Stimulated activated CD4-positive, alpha-beta T cell treated with anti-CD3 and anti-CD28 coated beads, Interleukin-15, amount 100 ng/mL, for 1 hour (primary cell): ENCODE results near the gene PARL.

Experiments used
- DNase-seq, 2 donors: peaks; one replicate each; pipeline ENCODE4 v3.0.0-alpha.2; 2020; ENCODE audit warnings: low read depth in 1 of 2, low spot score in 1 of 2

Gene PARL

DNA sequence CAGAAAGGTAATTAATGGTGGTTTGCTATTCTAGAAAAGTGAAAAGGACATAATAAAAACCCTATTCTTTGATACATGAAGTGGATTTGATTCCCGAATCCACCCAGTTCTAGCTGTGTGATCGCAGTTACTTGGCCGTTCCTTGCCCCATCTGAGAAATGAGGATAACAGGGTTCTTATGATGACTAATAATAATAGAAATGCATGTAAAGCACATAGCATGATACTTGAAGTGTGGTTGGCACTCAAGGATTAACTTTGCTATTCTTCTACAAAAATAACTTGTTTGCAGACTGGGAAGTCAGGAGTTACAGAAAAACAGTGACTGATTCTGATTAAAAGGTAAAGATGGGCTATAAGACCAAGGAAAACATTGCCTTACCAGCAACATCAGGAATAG, 26.8 kb downstream of the PARL start:
- DNase-seq, result no peak

DNA sequence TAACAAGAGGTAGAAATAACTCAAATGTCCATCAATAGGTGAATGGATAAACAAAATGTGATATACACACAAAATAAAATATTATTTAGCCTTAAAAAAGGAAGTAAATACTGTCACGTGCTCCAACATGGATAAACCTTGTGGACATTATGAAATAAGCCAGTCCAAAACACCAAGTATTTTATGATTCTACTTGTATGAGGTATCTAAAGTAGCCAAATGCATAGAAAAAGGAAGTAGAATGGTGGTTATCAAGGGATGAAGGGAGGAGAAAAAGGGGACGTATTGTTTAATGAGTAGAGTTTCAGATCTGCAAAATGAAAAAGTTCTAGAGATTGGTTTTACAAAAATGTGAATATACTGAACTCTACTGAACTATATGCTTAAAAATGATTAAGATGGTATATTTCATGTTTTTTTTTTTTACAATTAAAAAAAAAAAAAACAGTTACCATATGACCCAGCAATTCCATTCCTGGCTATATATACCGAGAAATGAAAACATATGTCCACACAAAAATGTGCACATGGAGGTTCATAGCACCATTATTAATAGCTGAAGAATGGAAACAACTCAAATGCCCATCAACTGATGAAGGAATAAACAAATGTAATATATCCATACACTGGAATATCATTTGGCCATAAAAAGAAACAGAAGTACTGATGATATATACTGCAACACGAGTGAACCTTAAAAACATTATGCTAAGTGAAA, 30.2 kb downstream of the PARL start:
- DNase-seq, result no peak

DNA sequence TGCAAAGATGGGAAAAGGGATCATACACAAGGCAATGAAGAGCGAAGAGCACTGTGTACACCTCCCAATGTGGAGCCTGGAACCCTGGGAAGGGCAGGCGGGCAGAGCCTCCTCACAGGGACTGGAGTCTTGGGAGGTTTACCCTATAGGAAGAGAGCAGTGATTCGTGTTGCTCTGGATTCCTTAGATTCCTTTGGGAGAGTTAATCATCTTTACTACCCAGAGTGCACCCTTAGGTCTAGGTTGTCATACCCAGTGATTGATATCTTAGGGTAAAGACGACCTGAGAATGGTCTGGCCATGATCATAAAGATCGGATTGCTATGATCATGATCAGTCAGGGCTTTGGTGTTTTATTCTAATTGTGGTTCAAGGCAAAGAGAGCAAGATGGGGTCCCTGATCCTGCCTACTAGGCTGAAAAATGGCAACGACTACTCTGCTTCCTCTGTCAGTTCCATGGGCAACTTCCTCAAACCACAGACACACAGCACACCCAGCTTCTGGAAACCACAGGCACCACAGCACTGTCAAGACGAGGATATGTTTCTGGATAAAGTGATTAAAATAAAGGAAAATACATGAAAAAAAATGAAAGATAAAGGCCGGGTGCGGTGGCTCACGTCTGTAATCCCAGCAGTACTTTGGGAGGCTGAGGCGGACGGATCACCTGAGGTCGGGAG, 38.9 kb downstream of the PARL start:
- DNase-seq, result no peak

DNA sequence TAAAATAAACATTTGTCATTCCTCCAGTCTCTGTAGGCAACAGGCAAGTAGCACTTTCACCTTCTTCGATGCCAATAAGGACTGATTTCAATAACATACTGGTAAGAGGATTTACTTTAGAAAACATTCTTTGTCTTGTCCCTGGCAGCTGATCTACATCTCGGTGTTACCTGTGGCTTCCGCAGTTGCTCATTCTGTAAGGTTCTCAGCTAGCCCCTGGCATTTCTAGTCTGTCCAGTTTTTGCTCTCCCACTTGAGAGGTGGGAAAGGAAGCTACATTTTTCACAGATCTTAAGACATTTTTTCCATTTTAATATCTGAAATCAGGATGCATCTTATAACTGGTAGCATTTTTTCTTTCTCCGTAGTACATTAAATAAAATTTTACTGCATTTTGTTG, 39.6 kb downstream of the PARL start:
- no peak for DNase-seq

DNA sequence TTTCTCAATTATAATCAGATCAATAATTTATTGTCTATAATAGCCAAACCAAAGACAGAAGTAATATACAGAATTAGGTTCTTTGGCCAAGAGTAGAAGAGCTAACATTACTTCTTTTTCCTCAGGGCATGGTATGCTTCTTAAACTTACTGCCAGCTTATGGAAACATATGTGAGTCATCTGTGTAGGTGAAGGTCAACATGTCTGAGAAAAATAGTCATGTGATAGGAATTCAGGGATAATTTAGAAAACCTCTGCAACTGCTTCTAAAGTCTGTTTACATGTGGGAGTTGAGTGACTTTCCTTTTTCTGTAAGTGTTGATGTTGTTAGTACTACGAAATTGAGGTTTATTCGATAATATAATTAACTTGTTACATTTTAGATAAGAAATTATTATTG, 40.1 kb downstream of the PARL start:
- DNase-seq, result no peak

DNA sequence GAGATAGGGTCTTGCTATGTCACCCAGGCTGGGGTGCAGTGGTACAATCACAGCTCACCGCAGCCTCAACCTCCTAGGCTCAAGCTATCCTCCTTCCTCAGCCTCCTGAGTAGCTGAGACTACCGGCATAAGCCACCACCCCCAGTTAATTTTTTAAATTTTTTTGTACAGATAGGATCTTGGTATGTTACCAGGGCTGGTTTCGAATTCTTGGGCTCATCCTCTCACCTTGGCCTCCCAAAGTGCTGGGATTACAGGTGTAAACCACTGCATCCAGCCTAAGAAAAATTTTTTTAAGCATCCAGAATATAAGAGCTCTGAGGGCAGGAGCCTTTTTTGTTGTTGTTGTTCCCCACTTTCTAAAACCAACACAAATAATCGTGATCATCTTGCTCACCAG, 44.9 kb downstream of the PARL start:
- DNase-seq, result no peak

DNA sequence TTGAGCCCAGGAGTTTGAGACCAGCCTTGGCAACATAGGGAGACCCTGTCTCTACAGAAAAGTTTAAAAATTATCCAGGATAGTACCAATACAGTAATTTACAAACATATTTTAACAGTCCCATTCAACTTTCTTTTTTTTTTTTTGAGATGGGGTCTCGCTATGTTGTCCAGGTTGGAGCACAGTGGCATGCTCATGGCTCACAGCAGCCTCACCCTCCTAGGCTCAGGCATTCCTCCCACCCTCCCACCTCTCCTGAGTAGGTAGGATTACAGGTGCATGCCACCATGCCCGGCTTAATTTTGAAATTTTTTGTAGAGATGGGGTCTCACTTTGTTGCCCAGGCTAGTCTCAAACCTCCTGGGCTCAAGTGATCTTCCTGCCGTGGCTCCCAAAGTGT, 46.8 kb downstream of the PARL start:
- no peak for DNase-seq

DNA sequence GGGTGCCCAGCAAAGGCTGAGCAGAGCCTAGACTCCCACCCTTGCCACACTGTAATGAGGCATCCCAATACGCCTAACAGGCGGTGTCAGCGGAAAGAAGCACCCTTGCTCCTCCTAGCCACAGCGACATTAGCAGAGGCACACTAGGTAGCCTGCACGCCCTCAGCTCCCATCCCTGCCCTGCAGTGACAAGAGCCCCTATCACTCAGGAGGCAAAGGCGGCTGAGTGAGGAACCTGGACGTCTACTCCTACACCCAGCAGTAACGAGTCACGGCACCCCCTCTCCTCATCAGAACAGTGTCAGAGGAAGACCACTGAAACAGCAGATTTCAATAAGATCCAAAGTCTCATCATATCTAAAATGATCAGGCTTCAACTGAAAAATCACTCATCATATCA, 47.3 kb downstream of the PARL start:
- DNase-seq, result no peak

DNA sequence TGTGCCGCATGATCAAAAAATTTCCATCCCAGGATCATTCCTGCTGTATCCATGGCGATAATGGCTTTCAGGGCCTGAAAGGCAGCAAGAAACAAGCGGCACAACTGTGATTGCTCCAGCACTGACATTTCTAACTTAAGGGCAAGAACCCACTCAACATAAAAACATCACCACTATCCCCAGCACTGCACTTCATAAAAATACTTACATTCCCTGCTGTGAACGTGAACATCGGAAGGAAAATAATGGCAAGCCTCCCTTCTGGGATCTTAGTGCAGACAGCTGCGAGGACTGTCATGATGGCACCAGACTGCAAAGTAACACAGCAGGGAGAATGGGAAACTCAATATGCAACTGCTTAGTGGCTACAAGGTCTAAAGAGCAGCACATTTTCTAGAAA, 51.2 kb downstream of the PARL start:
- DNase-seq, result no peak

DNA sequence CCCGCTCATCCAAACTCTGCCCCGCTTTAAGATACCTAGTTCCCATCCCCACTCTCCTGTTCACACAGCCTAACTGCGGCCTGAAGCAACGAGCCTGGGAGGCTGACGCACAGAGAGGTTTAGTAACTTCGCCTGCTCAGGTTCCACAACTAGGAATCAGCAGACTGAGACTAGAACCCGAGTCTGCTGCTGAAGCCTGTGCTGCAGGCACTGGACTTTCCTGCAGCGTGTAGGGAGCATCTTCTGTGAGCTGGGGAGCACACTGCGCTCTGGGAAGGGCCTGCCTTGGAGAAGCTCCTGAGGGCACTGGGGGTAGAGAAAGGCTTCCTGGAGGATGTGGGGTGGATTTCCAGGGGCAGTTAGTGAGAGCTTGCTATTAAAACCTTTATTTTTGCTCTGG, 54.5 kb downstream of the PARL start:
- DNase-seq, result no peak

DNA sequence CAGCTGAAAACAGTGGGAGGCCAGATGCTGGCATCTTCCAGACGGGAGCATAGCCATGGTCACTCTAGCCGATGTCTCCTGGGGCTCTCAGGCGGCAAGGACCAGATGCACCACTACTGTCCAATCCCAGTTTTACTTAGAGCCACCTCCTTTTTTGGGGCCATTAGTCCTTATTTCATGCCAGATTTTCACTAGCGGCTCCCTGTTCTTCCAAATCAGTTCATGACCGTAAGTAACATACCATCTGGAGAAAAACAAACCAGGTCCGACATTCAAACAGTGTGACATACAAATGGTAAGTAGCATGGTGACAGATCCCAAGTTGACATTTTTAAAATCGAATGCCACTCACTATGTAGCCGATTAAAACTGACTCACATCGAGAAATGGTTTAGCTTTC, 55.2 kb downstream of the PARL start:
- DNase-seq, result no peak

DNA sequence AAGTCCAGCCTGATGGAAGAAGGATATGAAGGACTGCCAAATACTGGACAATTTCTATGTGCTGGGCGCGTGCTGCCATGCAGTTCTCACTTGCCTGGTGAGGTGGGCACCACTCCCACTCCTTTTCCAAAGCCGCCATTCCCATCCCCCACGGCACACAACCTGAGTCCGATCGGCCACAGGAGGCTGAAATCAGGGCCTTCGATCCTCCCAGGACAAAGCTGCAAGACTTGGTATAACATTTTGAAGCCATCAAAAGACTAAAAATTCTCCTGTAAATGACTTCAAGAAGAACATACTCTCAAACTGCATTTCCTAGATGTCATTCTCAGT, 56.2 kb downstream of the PARL start:
- DNase-seq, result no peak

DNA sequence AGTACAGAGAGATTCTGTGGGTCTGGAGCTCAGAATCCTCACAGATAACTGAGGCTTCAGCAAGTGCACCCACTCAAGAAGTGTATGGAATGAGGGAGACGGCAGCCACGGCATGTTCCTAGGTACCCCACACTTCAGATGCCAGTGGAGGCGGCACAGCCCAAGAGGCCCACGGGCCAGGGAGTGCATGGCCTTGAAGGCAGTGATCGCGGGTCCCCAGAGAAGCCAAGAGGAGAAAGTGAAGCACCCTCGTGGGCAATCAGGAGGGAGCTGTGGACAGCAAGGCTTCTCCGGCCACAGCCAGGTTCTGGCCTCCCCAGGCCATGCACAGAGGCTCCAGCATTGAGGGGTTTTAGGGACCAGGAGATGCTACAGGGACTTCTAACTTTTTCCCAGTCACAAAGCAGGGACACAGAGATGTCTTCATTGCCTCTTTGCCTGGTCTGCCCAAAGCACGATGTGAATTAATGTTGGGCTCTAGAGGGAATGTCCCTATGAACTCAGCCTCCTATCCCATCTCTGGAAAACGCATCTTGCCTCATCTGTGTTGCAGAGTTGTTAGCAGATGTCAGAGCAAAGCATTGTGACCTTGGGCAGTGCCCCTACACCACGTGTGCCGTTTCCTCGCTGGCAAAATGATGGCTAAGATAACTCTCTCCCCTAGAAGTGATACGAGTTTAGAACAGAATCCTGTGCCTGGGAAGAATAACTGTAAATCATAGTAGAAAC, 56.7 kb downstream of the PARL start:
- DNase-seq, result no peak

DNA sequence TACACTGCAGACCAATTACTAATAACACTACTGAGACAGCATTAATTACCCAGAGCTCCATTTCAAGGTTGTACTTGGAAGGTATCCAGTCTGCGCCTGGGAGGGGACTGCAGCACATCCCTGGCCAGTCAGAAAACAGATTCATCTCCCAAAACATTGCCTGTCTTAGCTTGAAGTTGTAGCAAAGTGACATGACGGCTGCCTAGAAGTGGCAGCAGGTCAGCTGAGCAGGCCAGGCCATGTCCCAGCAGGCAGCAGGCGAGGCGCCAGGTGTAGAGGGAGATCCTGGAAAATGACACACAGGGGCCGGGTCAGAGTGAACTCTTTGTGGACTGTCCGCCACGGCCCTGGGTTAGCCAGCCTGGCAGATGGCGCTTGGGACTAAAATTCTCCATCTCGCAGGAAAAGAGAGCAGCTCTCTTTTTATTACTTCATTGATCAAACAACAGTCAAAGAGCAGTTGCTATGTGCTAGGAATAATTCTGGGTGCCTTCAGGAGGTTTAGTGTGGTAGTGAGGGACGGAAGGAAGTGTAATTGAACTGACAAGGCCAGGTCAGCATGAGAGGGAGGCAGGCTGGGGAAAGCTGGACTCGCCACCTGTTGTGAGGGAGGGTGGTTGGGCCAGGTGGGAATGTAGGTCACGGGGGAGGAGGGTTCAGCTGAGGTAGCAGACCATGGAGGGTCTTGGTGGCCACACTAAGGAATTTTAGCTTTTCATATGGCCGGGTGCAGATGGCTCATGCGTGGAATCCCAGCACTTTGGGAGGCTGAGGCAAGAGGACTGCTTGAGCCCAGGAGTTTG, 58.0 kb downstream of the PARL start:
- no peak for DNase-seq

DNA sequence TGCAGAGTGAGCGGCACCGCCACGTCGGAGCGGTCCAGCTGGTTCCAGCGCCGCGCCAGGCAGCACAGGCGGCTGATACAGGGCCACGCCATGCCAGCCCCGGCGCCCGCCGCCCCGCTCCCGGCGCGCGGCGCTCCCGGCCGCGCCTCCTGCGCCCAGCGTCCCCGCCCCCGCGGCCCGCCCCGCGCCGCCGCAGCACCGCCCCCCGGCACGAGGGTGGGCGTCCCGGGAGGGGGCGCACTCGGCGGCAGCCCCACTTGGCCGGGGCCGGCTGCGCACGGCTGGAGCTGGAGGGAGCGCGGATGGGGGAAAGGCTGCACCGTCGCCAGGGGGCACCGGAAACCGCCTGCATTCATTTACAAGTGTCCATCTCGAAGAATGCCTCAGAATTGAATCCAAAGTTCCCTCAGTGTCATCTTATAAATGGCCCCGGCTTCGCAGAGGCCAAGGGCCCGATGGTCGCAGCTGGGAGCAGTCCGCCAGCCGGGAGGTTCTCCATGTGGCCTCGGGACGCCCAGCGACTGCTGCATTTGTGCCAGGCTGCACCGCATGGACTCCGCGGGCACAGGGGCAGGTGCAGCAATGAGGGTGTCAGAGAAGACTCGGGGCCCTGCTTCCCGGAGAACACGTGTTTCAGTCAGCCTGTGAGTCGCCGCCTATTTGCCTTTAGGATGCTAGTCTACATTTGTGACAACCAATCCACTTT, 59.1 kb downstream of the PARL start, which contains the start of gene MAP6D1:
MAP6D1 (minus strand) TSS at position 122 of the 706 bp plus-strand sequence; CDS start at position 92, 30 bp downstream.
- DNase-seq, result peak in 1 of 2 donors; percentile 26

DNA sequence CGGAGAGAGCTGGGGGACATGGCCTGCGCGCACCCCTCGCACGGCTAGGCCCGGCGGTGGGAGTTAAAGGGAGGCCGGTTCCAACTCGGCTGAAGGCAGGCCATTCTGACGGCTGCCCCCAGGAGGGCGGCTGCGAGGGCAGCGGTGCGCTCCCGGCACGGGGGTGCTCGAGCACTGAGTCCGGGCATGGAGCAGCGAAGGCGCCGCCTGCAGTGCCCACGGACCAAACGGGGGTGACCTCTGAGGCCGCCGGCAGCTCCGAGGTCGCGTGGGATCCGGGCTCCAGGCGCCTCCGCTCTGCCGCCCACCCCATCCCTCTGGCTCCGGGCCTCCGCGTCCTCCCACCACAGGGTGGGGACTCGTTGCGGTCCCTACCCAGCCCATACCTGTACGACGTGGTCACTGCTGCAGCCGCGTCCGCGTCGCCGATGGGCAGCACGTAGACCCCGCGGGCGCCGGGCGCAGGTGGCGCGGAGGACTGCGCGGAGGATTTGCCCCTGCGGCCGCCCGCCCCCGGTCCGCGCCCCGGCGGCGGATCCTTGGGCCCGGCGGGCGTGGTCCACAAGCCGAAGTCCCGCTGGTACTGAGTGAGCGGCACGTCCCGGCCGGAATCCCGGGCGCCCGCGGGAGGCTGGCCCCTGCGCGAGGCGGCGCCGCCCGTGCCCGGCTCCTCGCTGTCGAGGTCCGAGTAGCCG, 59.8 kb downstream of the PARL start:
- DNase-seq, result no peak

DNA sequence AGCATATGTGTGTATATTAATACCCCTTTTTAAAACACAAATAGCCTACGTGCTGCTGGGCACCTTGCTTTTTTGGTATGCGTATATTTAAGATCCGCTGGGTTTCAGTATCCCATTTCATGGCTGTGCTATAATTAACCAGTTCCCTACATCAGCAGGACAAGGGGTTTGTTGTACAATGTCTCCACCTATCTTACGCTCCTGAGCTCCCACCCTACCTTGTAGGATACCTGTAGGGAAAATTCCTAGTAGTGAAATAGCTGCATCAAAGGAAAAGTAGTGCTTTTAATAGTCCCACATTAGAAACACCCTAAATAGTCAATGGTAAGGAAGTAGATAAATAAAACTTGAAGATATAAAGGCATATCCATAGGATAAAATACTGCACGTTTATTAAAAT, 60.7 kb downstream of the PARL start:
- DNase-seq, result no peak

DNA sequence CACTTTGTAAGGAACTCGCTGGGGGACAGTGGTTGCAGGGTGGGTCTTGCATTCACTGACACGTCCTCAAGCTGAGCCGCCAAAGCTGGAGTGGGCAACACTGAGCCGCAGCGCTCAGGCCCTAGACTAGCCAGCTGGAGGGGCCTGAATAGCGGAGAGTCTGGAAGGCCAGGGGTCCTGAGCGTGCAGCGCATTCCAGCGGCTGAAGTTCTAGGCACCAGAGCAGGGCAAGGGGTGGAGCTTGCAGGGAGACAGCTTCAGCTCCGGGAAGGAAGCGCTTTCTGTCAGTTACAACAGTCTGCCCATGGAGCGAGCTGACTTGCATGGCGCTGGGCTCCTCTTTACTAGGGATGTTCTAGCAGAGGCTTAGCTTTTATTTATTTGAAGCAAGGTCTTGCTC, 62.0 kb downstream of the PARL start:
- no peak for DNase-seq

DNA sequence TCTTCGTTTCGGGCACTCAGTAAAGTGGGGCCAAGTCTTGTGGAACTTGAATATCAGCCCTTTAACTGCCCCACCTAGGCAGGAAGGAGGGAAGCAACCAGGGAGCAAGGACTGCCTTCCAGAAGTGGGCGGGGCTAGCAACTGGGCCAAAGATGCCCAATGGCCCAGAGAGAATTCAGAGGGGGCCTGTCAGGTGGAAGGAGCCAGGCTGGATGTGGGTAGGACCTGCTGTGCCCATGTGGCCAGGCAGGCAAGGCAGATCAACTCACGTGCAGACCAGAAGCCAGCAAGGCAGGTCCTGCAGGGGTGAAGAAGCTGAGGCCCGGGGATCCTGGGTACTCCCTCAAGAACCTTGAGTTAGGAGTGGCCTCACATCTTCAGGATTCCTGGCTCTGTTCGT, 64.8 kb downstream of the PARL start:
- DNase-seq, result no peak
